Testis (tissue), 3 donors: Measurements from ENCODE around the gene BCAR3. TPM values are rescaled to one million over a fixed set of nuclear protein-coding genes. Genes with fewer than 3 reads are reported as not detected.

Experiments
- DNase-seq: peaks from one replicate; pipeline ENCODE4 v3.0.0-alpha.2; 2019
- H3K27ac ChIP-seq, 2 donors: fragments of 200-600 bp; sonication (generic); one replicate each; pipeline ENCODE4 v1.5.1; 2019
- H3K27me3 ChIP-seq: fragments of 200-600 bp; sonication (generic); one replicate; pipeline ENCODE4 v1.5.1; 2019
- H3K36me3 ChIP-seq: fragments of 200-600 bp; sonication (generic); one replicate; pipeline ENCODE4 v1.5.1; 2017; ENCODE audit warnings: low read depth; ENCODE audit errors: missing control alignments
- H3K4me1 ChIP-seq: fragments of 200-600 bp; sonication (generic); one replicate; pipeline ENCODE4 v1.5.1; 2019
- H3K4me3 ChIP-seq, 2 donors: fragments of 200-600 bp; sonication (generic); one replicate each; pipeline ENCODE4 v1.5.1; 2017 to 2019
- H3K9me3 ChIP-seq: fragments of 200-600 bp; sonication (generic); one replicate; pipeline ENCODE4 v1.5.1; 2017
- POLR2A ChIP-seq: fragments of 450-650 bp; IDR thresholded peaks from one replicate; pipeline ENCODE4 v1.6.1; 2017; ENCODE audit warnings: antibody characterized with exemption, mild to moderate bottlenecking, moderate library complexity
- WGBS, 2 donors: methylation state at CpG; one replicate each; pipeline ENCODE4 v1.1.5; 2018; 5-methylcytosine and 5-hydroxymethylcytosine counted together
- intact Hi-C: fragments of 100-400 bp; cut with DNase I; formaldehyde crosslinking; loops from one replicate; pipeline ENCODE4 v1.15.1; 2023; ENCODE audit warnings: low total_unique reads
- polyA plus RNA-seq: library from polyadenylated mRNA; stranded (reverse); fragments of 350-450 nt; fragmentation: Illumina TruSeq; extraction: RNeasy Lipid Tissue Mini Kit (QIAGEN cat#74804); gene quantifications from one replicate; pipeline ENCODE4 v1.2.3, GENCODE V29; 2014; ENCODE audit warnings: low read depth, low replicate concordance; ENCODE audit not compliant: insufficient read depth
- total RNA-seq, 2 donors: library from RNA; depleted of rRNA; stranded (reverse); fragments of >200 nt; gene quantifications; one replicate each; pipeline ENCODE4 v1.2.3, GENCODE V29; 2016
- TF ChIP-seq, protein P1 (sequence below), 3 experiments: fragments of 450-650 bp in 2 of 3; fragments of 200-600 bp in 1 of 3; sonication (generic) in 1 of 3; IDR thresholded peaks; one replicate each; pipeline ENCODE4 v1.5.1; 2016 to 2019; ENCODE audit warnings: antibody characterized with exemption in 3 of 3, mild to moderate bottlenecking in 2 of 3, moderate library complexity in 1 of 3

Gene BCAR3
- total and polyA plus RNA-seq, 3 donors from 2014 or later = 23.2 to 55.9 (median 42.9) TPM

DNA sequence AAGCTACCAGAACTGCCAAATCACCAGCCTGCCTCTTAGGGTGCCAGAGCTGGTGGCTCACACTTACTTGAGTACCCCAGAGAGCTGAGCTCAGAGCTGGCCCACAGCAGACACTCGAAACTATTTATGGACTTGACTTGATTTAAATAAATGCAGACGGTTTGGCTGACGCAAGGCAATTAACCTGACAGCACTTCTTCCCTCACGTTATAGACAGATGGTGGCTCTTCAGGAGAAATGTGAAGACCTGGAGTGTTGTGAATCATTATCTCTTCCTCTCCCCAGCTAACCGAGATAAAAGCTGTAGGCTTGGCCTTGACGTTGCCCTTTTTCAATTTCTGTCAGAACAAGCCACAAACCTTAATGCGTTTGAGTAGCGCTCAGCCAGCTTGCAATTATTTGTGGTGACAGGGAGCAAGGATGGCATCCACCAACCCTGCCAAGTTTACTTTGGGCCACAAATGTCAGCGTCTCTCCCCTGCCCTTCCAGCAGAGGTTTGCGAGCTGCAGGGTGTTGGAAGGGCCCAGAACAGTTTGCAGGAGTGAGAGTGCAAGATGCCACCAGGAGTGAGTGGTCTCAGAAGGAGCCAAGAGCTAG is 34.0 kb upstream of the BCAR3 start:
- TF ChIP-seq POLR2A = no peak
- TF ChIP-seq, protein P1, sequence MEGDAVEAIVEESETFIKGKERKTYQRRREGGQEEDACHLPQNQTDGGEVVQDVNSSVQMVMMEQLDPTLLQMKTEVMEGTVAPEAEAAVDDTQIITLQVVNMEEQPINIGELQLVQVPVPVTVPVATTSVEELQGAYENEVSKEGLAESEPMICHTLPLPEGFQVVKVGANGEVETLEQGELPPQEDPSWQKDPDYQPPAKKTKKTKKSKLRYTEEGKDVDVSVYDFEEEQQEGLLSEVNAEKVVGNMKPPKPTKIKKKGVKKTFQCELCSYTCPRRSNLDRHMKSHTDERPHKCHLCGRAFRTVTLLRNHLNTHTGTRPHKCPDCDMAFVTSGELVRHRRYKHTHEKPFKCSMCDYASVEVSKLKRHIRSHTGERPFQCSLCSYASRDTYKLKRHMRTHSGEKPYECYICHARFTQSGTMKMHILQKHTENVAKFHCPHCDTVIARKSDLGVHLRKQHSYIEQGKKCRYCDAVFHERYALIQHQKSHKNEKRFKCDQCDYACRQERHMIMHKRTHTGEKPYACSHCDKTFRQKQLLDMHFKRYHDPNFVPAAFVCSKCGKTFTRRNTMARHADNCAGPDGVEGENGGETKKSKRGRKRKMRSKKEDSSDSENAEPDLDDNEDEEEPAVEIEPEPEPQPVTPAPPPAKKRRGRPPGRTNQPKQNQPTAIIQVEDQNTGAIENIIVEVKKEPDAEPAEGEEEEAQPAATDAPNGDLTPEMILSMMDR (IDR thresholded peaks at IDR 0.05) = no peak
- 55 to 78% methylated on average over 10 of the region's 10 CpGs for WGBS, 2 donors
- intact Hi-C loops = no loop called here
- no peak for DNase-seq
- Histone ChIP-seq H3K27ac (no peak overlapping the region), H3K4me3 (no peak overlapping the region), H3K36me3 (no peaks in the 10 kb centered on the region), H3K27me3 (no peaks in the 10 kb centered on the region), H3K4me1 (peaks cover 8% of the 10 kb centered on the region), H3K9me3 (no peaks in the 10 kb centered on the region)

DNA sequence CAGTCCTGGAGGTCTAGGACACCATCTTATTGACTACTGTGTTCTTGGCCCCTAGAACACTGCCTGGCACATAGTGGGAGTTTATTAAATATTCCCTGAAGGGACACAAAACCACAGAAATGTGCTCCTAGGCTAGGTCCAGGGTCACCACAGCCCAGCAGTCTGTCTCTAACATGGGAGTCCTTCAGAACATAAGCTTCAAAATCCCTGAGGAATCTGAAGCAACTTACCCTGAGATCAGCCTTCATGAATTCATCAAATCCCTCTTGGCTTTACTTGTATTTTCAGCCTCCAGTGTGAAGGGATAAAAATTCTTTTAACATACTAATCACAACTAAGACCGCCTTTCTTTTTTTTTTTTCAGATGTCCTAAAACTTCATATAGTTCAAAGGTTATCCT is 32.7 kb upstream of the BCAR3 start:
- TF ChIP-seq POLR2A = no peak
- TF ChIP-seq, protein P1 (IDR thresholded peaks at IDR 0.05) = no peak
- Histone ChIP-seq H3K27me3 (no peaks in the 10 kb centered on the region), H3K4me3 (no peak overlapping the region), H3K27ac (no peak overlapping the region), H3K36me3 (no peaks in the 10 kb centered on the region), H3K4me1 (peaks cover 20% of the 10 kb centered on the region), H3K9me3 (no peaks in the 10 kb centered on the region)
- 51 to 94% methylated on average over 1 of the region's 1 CpG for WGBS, 2 donors
- DNase-seq = no peak
- intact Hi-C loops = no loop called here

DNA sequence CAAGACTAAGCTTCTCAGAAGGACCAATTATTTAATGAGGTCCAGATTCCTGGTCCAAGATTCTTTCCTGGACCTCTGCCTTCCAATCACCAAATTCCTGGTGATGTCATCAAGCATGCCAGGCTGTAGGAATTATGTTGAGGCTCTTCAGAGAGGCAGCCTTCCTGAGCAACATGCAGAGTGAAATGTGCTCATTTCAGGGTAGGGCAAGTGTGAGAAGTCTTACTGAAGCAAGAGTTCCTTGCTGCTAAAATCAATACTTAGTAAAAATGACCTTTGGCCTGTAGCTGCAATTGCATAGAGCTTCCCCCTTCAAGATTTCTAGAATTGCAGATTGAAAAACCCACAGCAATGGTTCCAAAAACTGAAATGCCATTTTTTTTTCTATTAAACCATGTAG is 31.7 kb upstream of the BCAR3 start:
- TF ChIP-seq, protein P1 (IDR thresholded peaks at IDR 0.05) = no peak
- no peak for TF ChIP-seq POLR2A
- intact Hi-C loops = no loop called here
- Histone ChIP-seq H3K4me3 (no peak overlapping the region), H3K27ac (no peak overlapping the region), H3K4me1 (peaks cover 30% of the 10 kb centered on the region), H3K9me3 (no peaks in the 10 kb centered on the region), H3K36me3 (no peaks in the 10 kb centered on the region), H3K27me3 (no peaks in the 10 kb centered on the region)
- DNase-seq = no peak

DNA sequence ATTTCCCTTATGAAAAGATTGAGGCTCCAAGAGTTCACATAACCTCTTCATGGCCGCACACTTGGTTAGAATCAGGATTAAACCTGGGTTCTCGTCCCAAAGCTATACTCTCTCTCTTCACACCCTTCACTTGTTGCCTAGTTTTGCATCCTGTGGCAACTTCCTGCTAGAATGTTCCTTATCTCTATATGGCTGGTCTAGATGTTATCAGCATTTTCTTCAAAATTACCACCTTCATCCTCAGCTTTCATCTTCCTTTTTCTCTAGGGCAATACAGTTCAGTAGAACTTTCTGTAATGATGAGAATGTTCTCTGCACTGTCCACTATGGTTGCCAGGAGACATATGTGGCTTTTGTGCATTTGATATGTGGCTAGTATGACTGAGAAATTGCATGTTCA is 31.1 kb upstream of the BCAR3 start:
- intact Hi-C loops = no loop called here
- TF ChIP-seq POLR2A = no peak
- TF ChIP-seq, protein P1 (IDR thresholded peaks at IDR 0.05) = no peak
- Histone ChIP-seq H3K9me3 (no peaks in the 10 kb centered on the region), H3K27me3 (no peaks in the 10 kb centered on the region), H3K4me1 (peaks cover 33% of the 10 kb centered on the region), H3K36me3 (no peaks in the 10 kb centered on the region), H3K4me3 (no peak overlapping the region), H3K27ac (no peak overlapping the region)
- WGBS, 2 donors = 91 to 92% methylated on average over 2 of the region's 2 CpGs
- no peak for DNase-seq
